GM21825 (cell line): Measurements from ENCODE around the gene BTBD3.

ENCODE experiments used
- ATAC-seq: cut with Tn5 transposase; IDR thresholded peaks from one replicate; pipeline ENCODE4 v1.9.1; 2021; ENCODE audit warnings: mild to moderate bottlenecking, moderate library complexity; ENCODE audit not compliant: unreplicated experiment

Gene BTBD3

GRCh38 chr20:11912659-11913415 lies 4.9 kb upstream of the BTBD3 start:
- ATAC-seq = no peak

- no peak for ATAC-seq
Observed at GRCh38 chr20:11918391-11918845, 725 bp downstream of the BTBD3 start.

GRCh38 chr20:11918981-11919380 lies 1.3 kb downstream of the BTBD3 start:
- no peak for ATAC-seq

- ATAC-seq = no peak
Observed at GRCh38 chr20:11919581-11919980, 1.9 kb downstream of the BTBD3 start.

GRCh38 chr20:11920083-11920482 lies 2.4 kb downstream of the BTBD3 start:
- ATAC-seq = no peak

- ATAC-seq = no peak
Observed at GRCh38 chr20:11921321-11921720, 3.6 kb downstream of the BTBD3 start.

GRCh38 chr20:11922561-11922960 lies 4.9 kb downstream of the BTBD3 start:
- no peak for ATAC-seq

GRCh38 chr20:11924923-11925322 lies 7.2 kb downstream of the BTBD3 start:
- no peak for ATAC-seq

- no peak for ATAC-seq
Observed at GRCh38 chr20:11926292-11926998, 8.8 kb downstream of the BTBD3 start.

- ATAC-seq = no peak
Observed at GRCh38 chr20:11929947-11930346, 12.3 kb downstream of the BTBD3 start.

- no peak for ATAC-seq
Observed at GRCh38 chr20:11935212-11936154, 17.8 kb downstream of the BTBD3 start.

GRCh38 chr20:11936157-11936556 lies 18.5 kb downstream of the BTBD3 start:
- ATAC-seq = no peak

GRCh38 chr20:11937230-11937629 lies 19.5 kb downstream of the BTBD3 start:
- ATAC-seq = no peak

GRCh38 chr20:11941593-11942246 lies 24.0 kb downstream of the BTBD3 start:
- no peak for ATAC-seq

GRCh38 chr20:11943778-11944177 lies 26.1 kb downstream of the BTBD3 start:
- no peak for ATAC-seq

GRCh38 chr20:11948806-11949205 lies 31.1 kb downstream of the BTBD3 start:
- no peak for ATAC-seq

- ATAC-seq = no peak
Observed at GRCh38 chr20:11949711-11950110, 32.0 kb downstream of the BTBD3 start.

- ATAC-seq = no peak
Observed at GRCh38 chr20:11951696-11952095, 34.0 kb downstream of the BTBD3 start.

- no peak for ATAC-seq
Observed at GRCh38 chr20:11952639-11953038, 34.9 kb downstream of the BTBD3 start.

GRCh38 chr20:11957911-11958310 lies 40.2 kb downstream of the BTBD3 start:
- no peak for ATAC-seq

GRCh38 chr20:11958855-11959254 lies 41.2 kb downstream of the BTBD3 start:
- ATAC-seq = no peak
